GM19035 (cell line): ENCODE measurements around the gene CTSZ.
A peak's percentile ranks its signal among the peaks of the same experiment; 100 is the strongest.
"Not testable (repeated sequence)": the region's sequence is repeated elsewhere in the genome, so short reads cannot be mapped to it uniquely, and the experiment has no call there.

Experiments used
- ATAC-seq: cut with Tn5 transposase; IDR thresholded peaks from one replicate; pipeline ENCODE4 v1.9.1; 2021; ENCODE audit not compliant: unreplicated experiment

The CTSZ gene

DNA sequence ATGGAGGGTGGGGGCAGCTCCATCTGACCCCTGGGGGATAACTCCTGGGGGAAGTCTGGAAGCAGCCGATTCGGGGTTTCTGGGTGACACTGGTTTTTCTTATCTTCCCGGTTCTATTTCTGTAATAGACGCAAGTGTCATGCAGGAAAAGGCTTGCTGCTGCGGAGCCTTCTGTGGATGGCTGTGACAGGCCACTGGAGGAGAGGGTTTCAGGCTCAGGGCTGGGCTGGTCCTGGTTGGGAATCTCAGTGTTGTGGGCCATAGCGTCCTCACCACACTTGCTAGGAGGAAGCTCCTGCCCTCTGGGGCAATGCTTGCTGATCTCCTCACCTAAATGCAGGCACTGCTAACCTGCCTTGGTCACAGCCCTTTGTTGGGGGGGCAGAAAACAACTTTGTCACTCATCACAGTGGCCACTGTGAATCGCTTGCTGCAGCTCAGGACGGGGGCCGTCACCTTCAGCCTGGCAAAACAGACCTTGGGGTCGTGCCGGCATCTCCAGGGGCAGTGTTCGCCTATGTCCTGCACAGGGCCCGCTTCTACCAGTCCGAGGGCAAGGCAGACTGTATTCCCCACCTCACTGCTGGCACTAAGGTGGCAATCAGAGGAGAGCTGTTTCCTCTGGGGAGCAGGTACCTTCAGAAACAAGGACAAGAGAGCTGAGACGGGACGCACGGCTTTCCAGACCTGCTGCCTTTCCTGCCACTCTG, 7.8 kb upstream of the CTSZ start:
- no peak for ATAC-seq

DNA sequence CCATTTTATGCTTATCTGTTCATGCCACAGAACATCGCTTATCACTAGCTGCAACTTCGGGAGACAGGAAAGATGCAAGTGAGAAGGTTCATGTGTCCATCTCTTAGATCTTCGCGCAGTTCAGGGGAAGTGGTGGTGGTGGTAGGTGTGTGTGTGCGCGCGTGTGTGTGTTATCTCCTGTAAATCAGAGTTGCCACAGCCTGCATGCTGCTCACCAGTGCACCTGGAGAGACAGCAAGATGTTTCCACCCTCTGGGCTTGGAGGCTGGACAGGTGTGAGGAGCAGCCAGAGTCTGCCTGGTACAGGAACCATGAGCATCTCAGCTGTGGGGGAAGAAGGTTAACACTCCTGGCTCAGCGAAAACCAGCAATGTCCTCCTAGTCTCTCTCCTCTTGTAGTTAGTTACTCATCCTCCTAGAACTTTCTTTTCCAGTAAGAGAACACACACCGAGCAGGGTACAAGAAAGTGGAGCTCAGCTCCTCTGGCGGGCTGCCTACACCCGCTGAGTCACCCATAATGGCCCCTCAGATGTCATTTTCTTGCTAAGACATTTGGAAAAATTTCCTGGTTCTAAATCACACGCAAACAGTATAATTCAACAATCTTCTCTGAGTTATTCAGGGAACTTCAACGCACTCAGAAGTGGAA, 7.0 kb upstream of the CTSZ start:
- no peak for ATAC-seq

DNA sequence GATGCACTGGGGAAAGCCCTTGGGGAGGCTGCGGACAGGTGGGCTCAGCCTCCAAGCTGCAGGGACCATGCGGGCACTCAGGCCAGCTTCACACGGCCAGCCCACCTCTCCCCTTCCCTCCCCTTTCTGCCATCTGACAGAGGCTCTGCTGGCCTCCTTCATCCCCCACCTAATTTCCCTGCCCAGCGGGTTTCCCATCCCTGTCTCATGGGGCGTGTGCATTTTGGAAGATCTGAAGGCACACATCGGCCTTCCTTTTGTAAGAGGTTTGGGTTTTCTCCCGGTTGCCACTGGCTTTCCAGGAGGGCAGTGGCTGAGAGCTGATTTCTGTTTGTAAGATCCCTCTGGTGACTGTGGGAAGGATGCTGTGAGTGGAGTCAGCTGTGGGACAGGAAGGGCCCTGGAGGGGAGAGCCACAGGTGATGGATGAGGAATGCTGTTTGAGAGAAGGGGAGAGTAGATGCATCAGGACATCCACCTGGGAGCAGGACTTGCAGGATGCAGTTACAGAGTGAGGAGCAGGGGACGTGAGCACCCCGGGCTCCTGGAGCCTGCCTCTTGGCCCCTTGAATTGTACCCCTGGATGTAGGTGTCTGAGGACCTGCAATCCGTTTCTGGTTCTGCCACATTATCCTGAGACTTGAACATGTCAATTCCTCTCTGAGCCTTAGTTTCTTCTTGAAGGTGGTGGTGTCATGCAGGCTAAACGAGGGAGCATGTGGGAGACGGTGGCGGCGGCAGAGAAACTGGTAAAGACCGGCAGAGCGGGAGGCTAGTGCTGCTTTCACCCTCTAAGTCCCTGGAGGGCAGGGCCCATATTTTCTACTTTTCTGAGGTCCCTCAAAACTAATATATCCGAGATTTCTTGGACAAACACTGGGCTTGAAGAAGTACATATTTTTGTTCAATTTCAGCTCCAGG, 6.2 kb upstream of the CTSZ start:
- ATAC-seq: no peak

DNA sequence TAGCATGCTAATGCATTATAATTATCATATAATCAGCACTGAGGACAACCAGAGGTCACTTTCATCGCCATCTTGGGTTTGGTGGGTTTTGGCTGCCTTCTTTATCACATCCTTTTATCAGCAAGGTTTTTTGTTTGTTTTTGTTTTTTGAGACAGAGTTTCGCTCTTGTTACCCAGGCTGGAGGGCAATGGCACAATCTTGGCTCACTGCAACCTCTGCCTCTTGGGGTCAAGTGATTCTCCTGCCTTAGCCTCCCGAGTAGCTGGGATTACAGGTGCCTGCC, 4.8 kb upstream of the CTSZ start:
- not testable (repeated sequence) for ATAC-seq

DNA sequence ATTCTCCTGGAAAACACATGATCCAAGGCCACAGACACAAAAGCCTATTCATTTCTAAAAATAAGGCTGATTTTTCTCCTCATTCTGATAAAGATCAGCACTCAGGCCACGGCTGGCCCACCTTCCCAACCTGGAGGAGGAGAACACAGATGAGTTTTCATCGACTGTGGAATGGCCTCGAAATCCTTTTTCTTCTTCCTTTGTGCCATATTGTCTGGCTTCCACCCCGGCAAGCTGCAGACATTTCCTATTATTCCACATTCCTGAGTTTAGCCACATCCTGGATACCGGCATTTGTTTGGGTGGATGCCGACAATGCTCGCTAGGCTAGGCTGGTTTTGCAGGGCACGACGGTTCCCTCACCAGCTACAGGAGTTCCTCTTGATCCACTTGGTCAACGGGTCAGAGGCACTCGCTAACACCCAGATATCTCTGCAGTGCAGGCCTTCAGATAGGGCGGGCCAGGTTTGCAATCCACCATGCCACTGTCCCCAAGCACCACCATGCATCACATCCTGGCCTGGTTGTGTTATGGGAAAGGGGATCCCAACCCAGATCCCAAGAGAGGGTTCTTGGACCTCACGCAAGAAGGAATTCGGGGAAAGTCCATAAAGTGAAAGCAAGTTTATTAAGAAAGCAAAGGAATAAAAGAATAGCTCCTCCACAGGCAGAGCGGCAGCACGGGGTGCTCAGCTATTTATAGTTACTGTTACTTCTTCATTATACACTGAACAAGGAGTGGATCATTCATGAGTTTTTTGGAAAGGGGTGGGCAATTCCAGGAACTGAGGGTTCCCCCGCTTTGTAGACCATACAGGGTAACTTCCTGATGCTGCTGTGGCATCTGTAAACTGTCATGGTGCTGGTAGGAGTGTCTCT, 4.2 kb upstream of the CTSZ start:
- no peak for ATAC-seq

DNA sequence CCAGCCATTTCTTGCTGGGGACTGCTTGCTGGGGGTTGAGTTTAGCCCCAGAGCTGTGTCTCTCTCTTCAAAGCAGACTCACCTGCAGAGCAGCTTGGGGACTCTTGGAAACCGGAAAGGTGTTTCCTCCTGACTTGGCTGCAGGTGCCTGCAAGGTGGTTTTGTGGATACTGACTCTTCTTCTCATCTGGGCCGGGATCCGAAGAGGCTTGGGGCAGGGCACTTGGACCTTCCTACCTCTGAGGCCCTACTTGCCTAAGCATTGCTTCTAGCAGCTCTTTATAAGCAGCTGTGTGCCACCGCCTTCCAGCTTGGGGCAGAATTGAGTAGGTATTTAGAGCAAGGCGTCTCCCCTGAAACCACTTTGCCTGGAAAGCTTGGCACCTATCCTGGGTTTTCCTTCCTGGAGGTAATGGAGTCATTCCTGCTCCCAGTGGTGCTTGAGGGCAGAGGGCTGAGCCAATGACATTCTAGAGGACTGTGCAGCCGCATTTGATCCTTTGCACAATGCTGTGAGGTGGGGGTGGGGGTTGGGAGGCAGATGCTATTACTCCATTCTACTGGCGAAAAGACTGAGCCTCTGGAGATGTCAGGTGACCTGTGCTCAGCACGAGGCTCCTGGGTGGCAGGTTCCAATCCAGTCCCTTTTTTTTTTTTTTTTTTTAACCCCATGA, 3.4 kb upstream of the CTSZ start:
- ATAC-seq: no peak

DNA sequence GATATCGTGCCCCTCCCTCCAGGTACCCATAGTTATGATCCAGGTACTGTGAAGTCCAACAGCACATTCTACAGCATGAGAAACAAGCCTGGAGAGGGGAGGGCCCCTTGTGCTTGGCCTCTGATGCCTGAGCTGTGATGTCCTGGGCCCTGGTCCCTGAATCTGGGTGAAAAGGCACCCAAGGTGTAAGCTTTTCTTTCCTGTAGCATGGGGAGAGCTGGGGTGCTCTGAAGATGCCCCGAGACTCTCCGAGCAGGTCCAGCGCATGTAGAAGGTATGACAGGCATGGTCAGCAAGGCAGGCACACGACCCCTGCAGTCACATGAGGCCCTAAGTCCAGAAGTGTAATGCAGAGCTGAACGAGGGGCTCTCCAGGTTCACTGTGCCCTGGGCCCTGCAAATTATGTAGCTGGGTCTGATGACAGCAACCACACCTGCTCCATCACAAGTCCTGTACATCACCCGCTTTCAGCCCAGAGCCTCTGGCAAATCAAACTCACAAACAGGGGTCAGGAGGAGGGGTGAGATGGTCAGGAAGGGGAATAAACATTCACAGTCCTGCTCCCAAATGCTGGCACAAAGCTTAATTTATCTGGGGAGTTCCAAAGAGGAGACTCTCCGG, 1.8 kb upstream of the CTSZ start:
- no peak for ATAC-seq

DNA sequence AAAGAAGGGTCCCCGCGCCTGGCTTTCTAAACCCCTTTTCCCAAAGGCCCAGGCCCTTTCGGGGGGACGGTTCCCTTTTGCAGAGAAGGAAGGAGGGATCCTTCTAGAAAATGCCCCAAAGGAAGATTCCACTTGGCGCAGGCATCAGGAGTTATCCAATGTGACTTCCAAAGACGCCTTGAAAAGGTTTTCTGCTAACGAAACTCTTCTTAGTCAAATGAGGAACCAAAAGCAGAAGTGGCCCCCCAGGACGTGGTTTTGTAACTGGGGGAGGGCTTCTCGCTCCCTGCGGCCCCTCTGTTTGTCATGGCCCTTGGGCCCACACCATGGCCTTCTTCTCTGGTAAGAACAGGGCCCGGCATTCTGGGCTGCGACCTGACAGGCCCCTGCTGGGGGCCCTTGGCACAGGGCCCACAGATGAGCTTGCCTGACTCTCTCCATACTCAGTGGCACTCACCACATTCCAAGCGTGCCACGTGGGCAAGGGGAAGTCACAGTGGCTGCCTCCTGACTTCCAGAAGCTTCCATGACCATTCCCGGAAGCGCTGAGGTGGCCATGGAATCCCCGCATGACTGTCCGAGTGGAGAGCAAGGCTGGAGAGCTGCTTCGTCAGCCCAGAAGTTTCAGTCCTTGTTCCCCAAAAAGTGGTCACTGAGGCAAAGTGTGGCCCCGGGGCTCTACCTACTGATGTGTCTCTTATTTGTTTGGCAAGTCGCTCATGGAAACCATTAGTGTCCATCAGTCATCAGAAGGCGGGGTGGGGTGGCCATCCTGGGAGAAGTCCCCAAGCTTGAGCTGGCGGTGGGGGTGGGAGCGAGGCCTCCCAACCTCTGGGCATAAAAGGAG, 834 bp upstream of the CTSZ start:
- ATAC-seq: peak; percentile 40

DNA sequence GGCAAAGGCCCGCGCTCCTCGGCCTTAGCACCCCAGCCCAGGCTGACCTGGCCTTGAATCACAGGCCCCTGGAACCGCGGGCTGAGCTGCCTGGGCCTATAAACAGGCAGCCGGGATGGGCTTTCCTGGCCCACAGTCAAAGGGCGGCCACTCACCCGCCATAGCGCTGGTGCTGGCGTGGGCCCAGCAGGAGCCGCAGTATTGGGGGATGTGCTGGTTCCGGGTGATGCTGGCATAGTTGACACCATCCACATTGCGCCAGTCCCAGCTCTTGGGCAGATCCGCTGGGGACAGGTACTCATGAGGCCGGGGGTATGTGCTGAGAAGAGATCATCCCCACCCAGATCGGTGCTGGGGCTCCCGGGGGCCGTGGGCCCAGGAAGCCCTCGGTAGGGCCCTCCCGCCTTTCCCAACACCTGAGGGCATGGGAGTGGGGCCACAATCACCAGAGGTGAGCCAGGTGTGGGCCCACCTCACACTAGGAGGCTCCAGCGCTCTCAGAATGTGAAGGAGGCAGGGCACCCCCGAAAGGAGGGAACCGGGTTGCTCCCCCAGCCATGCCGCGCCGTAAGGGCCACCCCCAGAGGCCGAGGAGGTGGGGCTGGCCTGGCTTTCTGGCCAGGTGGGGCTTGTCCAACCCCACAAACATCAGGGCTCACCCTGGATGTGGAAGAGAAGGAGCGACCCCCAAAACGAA, 739 bp downstream of the CTSZ start:
- ATAC-seq: no peak

DNA sequence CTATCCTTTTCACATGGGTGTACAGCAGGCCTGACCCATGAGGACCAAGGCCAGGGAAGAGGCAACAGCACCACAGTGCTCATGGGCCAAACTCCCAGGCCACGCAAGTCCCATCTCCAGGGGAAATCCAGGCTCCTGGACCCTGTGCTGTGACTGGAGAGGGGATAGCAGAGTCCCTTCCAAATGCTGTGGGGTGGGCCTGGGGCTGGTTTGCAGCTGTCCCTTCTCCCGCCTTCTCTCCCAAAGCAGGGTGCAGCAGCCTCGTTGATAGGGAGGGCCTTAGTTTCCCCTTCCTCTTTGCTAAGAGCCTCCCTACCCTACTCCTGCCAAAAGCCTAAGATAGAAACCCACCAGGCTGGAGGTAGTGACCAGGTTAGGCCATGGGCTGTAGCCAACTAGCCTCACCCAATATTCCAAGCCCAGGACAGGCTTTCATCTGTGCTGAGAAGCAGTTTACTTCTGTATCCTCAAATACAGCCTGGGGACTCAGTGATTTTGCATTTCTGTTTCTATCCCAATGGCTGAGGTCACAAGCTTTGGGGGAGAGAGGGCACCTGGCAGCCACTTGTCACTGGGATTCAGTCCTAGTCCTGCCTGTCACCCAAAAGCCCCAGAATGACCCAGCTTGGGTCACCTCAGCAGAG, 1.4 kb downstream of the CTSZ start:
- ATAC-seq: no peak

DNA sequence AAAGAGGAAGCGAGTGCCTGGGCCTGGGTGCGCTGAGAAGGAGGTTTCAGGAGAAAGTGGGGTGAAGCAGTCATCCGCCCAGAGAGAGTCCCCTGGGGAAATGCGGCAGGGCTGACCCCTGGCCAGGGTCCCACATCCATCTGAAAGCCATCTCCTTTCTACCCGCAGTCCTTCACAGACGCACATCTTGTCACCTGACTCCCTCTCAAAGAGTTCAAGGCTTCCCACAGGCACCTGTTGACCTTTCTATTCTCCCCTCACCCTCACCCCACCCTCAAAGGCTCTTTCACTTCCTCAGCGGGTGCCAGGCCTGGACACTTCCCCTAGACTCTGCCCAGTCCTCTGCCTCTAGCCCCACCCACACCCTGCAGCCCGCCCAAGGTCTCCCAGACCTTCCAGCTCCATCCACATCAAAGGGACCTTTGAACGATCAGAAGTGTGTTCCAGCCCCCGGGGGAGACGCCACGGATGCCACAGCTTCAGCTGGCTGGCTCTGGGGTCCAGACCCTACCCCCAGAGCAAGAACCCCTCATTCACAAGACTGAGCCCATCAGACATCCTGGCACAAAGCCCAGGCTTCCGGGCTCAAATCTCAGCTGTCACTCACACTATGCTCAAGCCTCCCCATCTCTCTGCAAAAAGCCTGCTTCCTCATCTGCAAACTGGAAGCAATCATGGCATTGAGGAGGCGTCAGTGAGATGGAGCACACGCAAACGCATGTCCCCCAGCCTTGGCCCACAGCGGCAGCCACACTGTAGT, 2.1 kb downstream of the CTSZ start:
- peak; percentile 50 for ATAC-seq

DNA sequence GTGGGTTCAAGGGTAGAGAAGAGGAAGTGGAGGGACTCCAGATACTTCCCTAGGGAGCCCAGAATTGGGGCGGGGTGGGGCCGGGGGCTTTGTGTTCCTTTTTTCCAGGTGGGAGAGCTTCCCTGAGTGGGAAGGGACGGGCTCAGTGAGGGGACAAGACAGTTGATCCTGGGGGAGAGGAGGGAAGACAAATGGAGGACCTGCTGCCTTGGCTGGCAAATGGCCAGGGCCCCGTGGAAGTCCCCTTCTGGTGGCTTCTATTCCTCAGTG, 2.6 kb downstream of the CTSZ start:
- no peak for ATAC-seq

DNA sequence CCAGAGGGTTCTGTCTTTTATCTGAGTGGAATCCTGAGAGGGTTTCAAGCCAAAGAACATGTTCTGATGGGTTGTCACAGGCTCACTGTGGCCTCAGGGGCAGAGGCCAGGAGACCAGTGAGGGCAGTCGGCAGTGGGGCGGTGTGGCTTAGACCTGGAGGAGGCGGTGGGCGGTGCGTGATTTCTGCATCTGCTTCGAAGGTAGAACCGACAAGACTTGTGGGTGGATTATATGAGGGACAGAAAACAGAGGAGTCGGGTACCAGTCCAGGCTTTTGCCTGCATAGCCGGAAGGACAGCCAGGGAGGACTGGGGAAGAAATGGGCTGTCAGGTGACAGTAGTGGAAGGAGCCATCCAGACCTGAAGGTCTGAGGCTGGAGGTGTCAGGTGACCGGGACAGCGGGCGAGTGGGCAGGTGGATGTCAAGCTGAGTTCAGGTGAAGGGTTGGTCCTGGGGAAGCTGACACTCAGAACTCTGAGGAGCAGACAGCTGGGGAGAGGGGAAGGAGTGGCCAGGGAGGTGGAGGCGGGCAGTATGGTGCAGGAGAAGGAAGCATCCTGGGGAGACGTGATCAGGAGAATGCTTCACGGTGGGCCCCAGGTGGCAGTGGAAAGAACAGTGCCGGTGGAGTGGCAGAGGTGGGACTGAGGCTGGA, 3.1 kb downstream of the CTSZ start:
- no peak for ATAC-seq

DNA sequence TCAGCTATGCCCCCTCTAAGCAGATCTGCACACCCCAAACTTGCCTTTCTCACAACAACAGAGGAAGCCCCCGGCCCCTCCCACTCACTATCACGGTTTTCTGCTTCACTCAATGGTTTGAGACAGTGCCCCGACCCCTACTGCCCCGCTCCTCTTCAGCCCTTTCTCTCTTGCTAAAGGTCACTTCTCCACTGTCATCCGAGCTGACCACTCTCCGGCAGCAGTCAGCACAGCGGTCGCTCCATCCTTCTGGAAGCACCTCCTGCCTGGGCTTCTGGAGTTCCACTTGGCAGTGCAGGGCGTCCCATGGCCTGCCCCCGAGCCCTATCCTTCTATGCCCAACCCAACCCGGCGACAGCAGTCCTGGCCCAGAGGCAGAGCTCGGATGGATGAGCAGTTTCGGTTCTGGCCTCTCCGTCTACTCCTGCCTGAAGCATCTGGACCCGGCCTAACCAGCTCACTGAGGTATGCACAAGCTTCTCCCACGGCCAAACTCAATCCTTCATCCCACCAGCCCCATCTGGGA, 4.1 kb downstream of the CTSZ start:
- no peak for ATAC-seq

DNA sequence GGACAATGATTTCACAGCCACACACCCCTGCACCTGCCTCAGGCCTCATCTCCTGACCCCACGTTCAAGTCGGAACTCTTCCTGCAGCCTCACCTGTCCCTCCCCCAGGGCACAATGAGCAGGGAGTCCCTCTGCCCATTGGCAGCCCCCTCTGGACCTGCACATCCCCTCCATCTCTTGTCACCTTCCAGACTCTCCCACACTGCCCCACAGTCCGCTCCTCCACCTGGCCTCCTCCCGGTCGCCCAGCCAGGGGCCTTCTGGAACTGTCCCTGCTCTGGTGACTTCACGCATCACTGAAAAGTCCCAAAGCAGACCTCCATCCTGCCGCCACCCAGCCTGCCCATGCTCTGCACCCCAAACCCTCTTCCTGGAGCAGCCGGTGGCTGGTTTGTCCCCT, 4.7 kb downstream of the CTSZ start:
- ATAC-seq: no peak

DNA sequence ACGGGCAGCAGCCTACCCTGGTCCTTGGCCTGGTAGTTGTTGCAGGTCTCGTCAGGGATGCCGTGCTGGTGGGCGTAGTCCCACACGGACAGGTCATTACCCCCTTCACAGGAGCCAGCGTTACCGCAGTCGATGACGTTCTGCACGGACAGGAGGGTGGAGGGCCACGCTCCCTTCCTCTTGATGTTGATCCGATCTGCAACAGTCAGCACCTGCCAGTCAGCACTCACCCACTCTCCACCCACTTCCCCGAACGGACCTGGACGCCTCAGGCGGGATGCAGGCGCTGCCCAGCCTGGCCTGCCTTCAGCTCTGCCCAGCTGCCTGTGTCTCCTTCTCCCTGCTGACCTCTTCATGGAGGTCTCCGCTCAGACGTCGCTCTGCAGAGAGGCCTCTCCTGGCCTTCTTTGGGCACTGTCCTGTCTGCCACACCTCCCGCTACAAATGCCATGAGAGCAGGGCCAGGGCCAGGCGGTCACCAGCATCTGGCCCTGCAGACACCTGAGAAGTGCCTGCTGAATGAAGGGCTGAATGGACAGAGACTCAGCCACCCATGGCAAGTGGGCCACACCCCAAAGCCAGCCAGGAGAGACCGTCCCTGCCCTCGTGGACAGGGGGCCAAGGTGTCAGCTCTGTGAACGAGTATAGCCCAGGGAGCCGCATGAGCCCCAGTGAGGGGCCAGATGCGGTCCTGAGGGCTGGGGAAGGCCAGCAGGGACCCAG, 5.4 kb downstream of the CTSZ start:
- no peak for ATAC-seq
